NCI-H2081 (cell line): ENCODE results near the gene TNPO1.
"Not testable (repeated sequence)": the region's sequence is repeated elsewhere in the genome, so short reads cannot be mapped to it uniquely, and the experiment has no call there.

Experiments used
- DNase-seq, 2 experiments: peaks; one replicate each; lab custom pipeline; 2025; lab: John Stamatoyannopoulos, UW

TNPO1 gene

GRCh38 chr5:72854419-72854818, 38.0 kb downstream of the TNPO1 start:
- DNase-seq: no peak

GRCh38 chr5:72855821-72856220, 39.4 kb downstream of the TNPO1 start:
- no peak for DNase-seq

- no peak for DNase-seq
These were observed 40.9 kb downstream of the TNPO1 start for GRCh38 chr5:72857396-72857795.

GRCh38 chr5:72859127-72859526, 42.7 kb downstream of the TNPO1 start:
- DNase-seq: no peak

GRCh38 chr5:72860499-72860898, 44.0 kb downstream of the TNPO1 start:
- no peak for DNase-seq

- no peak for DNase-seq
These were observed 55.0 kb downstream of the TNPO1 start for GRCh38 chr5:72871366-72872024.

- DNase-seq: peak; percentile 43 to 83
These were observed 62.4 kb downstream of the TNPO1 start for GRCh38 chr5:72878854-72879253.

GRCh38 chr5:72882989-72883388, 66.5 kb downstream of the TNPO1 start:
- no peak for DNase-seq

GRCh38 chr5:72883850-72884249, 67.4 kb downstream of the TNPO1 start:
- DNase-seq: no peak

GRCh38 chr5:72884892-72885291, 68.4 kb downstream of the TNPO1 start:
- no peak for DNase-seq

GRCh38 chr5:72885824-72886223, 69.4 kb downstream of the TNPO1 start:
- no peak for DNase-seq

- DNase-seq: no peak
These were observed 72.1 kb downstream of the TNPO1 start for GRCh38 chr5:72888595-72888994.

- DNase-seq: no peak
These were observed 72.9 kb downstream of the TNPO1 start for GRCh38 chr5:72889324-72889723.

- DNase-seq: no peak
These were observed 76.4 kb downstream of the TNPO1 start for GRCh38 chr5:72892846-72893245.

- DNase-seq: no peak
These were observed 79.3 kb downstream of the TNPO1 start for GRCh38 chr5:72895758-72896157.

- DNase-seq: no peak
These were observed 90.3 kb downstream of the TNPO1 start for GRCh38 chr5:72906806-72907205.

GRCh38 chr5:72908664-72909063, 92.2 kb downstream of the TNPO1 start:
- no peak for DNase-seq

GRCh38 chr5:72917371-72917776, 100.9 kb downstream of the TNPO1 start:
- DNase-seq: no peak

GRCh38 chr5:72920690-72921502, 104.4 kb downstream of the TNPO1 start:
- DNase-seq: peak in 1 of 2 experiments; percentile 8

GRCh38 chr5:72921886-72922285, 105.4 kb downstream of the TNPO1 start:
- DNase-seq: no peak

- no peak for DNase-seq
These were observed 106.0 kb downstream of the TNPO1 start for GRCh38 chr5:72922422-72922821.

- no peak for DNase-seq
These were observed 109.0 kb downstream of the TNPO1 start for GRCh38 chr5:72925336-72926010.

GRCh38 chr5:72932686-72933085, 116.2 kb downstream of the TNPO1 start:
- not testable (repeated sequence) for DNase-seq
